NCI-H226 (cell line): Measurements from ENCODE around the gene SPARC.

ENCODE experiments used
- DNase-seq: peaks from one replicate; pipeline ENCODE4 v3.0.0-alpha.2; 2015

The SPARC gene

DNA sequence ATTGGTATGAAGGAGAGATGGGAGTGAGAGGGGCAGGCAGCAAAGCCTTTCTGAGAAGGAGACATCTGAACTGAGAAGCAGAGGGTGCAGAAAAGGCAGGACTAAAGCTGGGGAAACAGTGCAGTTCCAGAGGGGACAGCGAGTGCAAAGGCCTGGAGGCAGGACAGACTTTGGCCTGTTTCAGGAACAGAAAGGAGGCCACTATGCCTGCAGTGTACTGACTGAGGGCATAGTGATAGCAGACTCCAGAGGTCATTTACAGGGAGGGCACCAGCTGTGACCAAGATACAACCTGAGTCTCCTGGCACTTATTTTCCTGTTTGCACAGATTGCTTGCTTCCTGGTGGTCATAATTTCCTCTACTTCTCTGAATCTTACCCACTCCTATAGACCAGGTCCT, 29.6 kb downstream of the SPARC start:
- no peak for DNase-seq

DNA sequence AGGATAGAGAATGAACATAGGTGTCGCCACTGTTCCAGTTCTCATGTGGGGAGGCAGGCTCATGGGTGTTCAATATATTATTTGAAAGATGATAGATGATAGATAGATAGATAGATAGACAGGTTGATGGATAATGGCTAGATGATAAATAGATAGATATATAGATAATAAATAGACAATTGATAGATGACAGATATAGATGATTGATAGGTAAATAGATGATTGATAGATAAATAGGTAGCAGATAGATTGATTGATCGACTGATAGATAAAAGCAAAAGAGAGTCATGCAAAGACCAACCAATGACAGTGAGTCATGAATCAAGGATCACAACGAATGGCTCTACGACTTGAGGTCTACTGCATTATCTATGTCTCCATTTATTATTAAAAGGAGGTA, 30.4 kb downstream of the SPARC start:
- DNase-seq = no peak

GRCh38 chr5:151651997-151652645, 34.6 kb downstream of the SPARC start:
- peak; percentile 69 for DNase-seq

- DNase-seq = no peak
These were observed 37.7 kb downstream of the SPARC start for GRCh38 chr5:151648988-151649387.

GRCh38 chr5:151648089-151648488, 38.6 kb downstream of the SPARC start:
- DNase-seq = no peak

DNA sequence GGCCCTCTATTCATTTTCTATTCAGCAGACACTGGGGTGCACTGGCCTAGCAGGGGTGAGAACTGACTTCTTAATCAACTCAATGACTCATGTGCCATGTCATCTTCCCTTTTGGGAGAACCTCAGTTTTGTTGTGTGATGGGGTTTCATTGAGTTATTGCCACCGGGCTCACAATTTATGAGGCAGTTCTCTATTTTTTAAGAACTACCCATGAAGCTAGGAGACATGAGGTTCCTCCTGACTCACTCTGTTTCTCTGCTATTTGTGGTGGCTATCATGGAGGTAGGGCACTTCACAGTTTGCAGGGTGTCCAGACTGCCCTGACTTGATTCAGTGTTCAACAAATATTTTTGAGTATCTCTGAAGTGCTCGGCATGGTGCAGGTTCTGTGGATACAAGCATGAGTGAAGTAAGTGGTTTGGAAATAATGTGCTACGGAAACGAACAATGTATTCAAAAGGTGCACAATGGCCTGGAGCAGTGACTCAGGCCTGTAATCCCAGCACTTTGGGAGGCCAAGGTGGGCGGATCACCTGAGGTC, 39.3 kb downstream of the SPARC start:
- DNase-seq = no peak

GRCh38 chr5:151646334-151646733, 40.4 kb downstream of the SPARC start:
- DNase-seq = no peak

DNA sequence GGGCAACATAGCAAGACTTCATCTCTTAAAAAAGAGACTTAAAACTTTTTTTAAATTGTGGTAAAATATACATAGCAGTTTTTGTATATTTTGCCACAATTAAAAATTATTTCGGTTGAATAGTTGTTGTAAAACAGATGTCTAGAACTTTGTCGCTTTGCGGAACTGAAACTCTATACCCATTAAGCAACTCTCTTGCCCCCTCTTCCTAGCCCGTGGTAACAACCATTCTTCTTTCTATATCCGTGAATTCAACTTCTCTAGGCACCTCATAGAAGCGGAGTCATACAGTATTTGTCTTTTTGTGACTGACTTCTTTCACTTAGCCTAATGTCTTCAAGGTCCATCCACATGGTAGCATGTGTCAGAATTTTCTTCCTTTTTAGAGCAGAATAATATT, 43.3 kb downstream of the SPARC start:
- DNase-seq = no peak

GRCh38 chr5:151642472-151643140, 44.1 kb downstream of the SPARC start:
- DNase-seq = no peak

DNA sequence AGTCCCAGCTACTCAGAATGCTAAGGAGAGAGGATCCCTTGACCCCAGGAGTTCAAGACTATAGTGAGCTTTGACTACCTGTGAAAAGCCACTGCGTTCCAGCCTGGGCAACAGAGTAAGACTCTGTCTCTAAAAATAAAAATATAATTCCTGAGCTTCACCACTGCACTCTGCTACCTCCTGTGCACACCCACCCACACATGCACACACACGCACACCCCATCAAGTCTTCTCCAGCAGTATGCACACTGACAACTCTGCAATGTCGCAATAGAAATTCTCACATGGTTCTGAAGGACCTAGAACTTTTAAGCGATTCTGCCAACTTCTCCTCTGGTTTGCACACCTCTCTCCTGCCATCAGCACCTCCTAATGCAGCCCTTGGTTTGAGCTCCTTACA, 48.1 kb downstream of the SPARC start:
- no peak for DNase-seq

DNA sequence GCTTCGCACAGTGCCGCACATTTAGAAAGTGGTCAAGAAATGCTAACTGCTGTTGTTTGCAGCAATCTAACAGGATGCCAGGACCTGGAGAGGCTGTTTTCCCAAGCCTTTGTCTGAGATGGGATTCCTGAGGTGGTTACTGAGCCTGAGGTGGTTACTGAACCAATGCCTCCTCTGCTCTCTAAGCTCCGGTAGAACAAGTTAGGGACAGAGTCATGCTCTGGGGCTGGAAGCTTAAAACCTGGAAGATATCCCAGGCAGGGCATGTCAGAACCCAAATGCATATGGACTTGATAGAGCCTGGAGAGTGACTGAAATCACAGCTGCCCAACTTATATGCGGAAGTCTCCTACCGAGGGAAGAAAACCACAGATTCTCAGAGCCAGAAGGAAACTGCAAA, 49.0 kb downstream of the SPARC start:
- DNase-seq = no peak

- DNase-seq = no peak
These were observed 52.8 kb downstream of the SPARC start for GRCh38 chr5:151633892-151634291.

- no peak for DNase-seq
These were observed 53.8 kb downstream of the SPARC start for GRCh38 chr5:151632941-151633340.

- DNase-seq = no peak
These were observed 54.2 kb downstream of the SPARC start for GRCh38 chr5:151632524-151632923.

GRCh38 chr5:151631941-151632340, 54.8 kb downstream of the SPARC start:
- DNase-seq = no peak

- no peak for DNase-seq
These were observed 56.6 kb downstream of the SPARC start for GRCh38 chr5:151630088-151630487.

- DNase-seq = no peak
These were observed 58.4 kb downstream of the SPARC start for GRCh38 chr5:151628112-151628823.

GRCh38 chr5:151627650-151628049, 59.1 kb downstream of the SPARC start:
- DNase-seq = no peak

DNA sequence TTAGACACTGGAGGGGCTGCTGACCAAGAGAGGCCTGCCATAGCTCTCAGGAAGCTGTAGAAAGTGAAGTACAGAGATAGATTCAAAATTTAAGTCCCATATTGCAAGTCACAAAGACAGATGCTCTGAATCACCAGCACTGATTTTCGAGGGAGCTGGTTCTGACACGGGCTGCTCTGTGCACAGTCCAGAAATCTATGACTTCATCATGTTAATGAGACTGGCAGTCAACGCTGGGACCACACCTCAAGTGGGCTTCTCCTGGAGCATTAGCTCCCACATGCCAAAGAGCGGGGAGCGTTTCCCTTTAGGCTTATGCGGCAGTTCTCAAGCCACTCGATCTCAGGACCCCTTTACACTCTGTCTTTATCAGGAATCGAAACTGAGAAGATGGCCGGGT, 61.4 kb downstream of the SPARC start:
- no peak for DNase-seq

DNA sequence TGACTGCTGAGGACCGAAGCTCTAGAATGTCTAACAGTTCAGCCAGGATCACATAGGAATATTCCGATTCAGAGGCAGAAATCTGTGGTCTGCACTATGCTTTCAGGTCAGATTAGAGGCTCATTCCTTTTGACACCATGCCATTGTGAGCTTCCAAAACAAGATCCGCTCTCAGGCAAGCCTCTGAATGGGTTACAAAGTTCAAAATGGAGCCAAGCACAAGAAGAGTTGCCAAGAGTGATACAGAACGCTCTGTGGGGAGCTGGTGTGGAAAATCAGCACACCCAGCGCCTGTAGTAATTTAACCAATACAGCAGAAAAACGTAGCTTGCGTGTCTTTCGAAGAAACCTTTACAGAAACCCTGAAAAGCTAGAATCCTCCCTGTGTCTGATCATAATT, 62.2 kb downstream of the SPARC start:
- DNase-seq = no peak

GRCh38 chr5:151622367-151623088, 64.2 kb downstream of the SPARC start:
- DNase-seq = no peak

GRCh38 chr5:151620461-151620840, 66.3 kb downstream of the SPARC start:
- DNase-seq = no peak

- DNase-seq = peak; percentile 21
These were observed 66.8 kb downstream of the SPARC start for GRCh38 chr5:151619812-151620460.
